Smooth muscle cell (in vitro differentiated cells): ENCODE data around the gene ABCC3. TPM values are rescaled to one million over a fixed set of nuclear protein-coding genes. Genes with fewer than 3 reads are reported as not detected.

ENCODE experiments used
- DNase-seq: peaks from one replicate; lab custom pipeline; 2025; ENCODE audit not compliant: unreplicated experiment; lab: John Stamatoyannopoulos, UW
- H2AFZ ChIP-seq: fragments of 200-600 bp; sonication (generic); 2 replicates; pipeline ENCODE4 v1.6.0; 2016; ENCODE audit warnings: antibody characterized with exemption, low read depth, mild to moderate bottlenecking
- H3F3A ChIP-seq: fragments of 200-600 bp; sonication (generic); 2 replicates; pipeline ENCODE4 v1.6.0; 2017; ENCODE audit warnings: antibody characterized with exemption, low read depth
- H3K27ac ChIP-seq: fragments of 200-600 bp; sonication (generic); 2 replicates; pipeline ENCODE4 v1.5.1; 2016; ENCODE audit warnings: low read depth, mild to moderate bottlenecking
- H3K27me3 ChIP-seq: fragments of 200-600 bp; sonication (generic); 2 replicates; pipeline ENCODE4 v1.6.1; 2016; ENCODE audit warnings: low read depth, mild to moderate bottlenecking
- H3K36me3 ChIP-seq: fragments of 200-600 bp; sonication (generic); 2 replicates; pipeline ENCODE4 v1.5.1; 2016; ENCODE audit warnings: low read depth
- H3K4me1 ChIP-seq: fragments of 200-600 bp; sonication (generic); 2 replicates; pipeline ENCODE4 v1.5.1; 2016; ENCODE audit warnings: low read depth
- H3K4me2 ChIP-seq: fragments of 200-600 bp; sonication (generic); 2 replicates; pipeline ENCODE4 v1.6.0; 2016; ENCODE audit warnings: mild to moderate bottlenecking
- H3K4me3 ChIP-seq: fragments of 200-600 bp; sonication (generic); 2 replicates; pipeline ENCODE4 v1.5.1; 2016; ENCODE audit warnings: mild to moderate bottlenecking
- H3K79me2 ChIP-seq: fragments of 200-600 bp; sonication (generic); 2 replicates; pipeline ENCODE4 v1.6.0; 2016; ENCODE audit warnings: low read depth, mild to moderate bottlenecking
- H3K9ac ChIP-seq: fragments of 200-600 bp; sonication (generic); 2 replicates; pipeline ENCODE4 v1.6.0; 2016; ENCODE audit warnings: low read depth
- H3K9me3 ChIP-seq: fragments of 200-600 bp; sonication (generic); replicated peaks from 2 replicates; pipeline ENCODE4 v1.5.1; 2016; ENCODE audit warnings: low read depth
- H4K20me1 ChIP-seq: fragments of 200-600 bp; sonication (generic); 2 replicates; pipeline ENCODE4 v1.6.0; 2016; ENCODE audit warnings: low read depth
- WGBS: methylation state at CpG from one replicate; pipeline ENCODE4 v1.1.7; 2016; ENCODE audit warnings: low lambda C conversion rate; 5-methylcytosine and 5-hydroxymethylcytosine counted together
- polyA plus RNA-seq: library from polyadenylated mRNA; unstranded; fragments of >200 nt; fragmentation: Nextera tagmentation; extraction: Ambion mirVana; gene quantifications from 2 replicates; pipeline ENCODE4 v1.2.1, GENCODE V29; 2016
- total RNA-seq: library from RNA; depleted of rRNA; stranded (reverse); fragments of >200 nt; gene quantifications from 2 replicates; pipeline ENCODE4 v1.2.3, GENCODE V29; 2014
- TF ChIP-seq, protein P1 (sequence below): fragments of 200-600 bp; sonication (generic); IDR thresholded peaks from 2 replicates; pipeline ENCODE4 v1.5.1; 2017; ENCODE audit warnings: borderline replicate concordance, mild to moderate bottlenecking, antibody characterized with exemption; ENCODE audit not compliant: insufficient read depth, poor library complexity, severe bottlenecking

Gene ABCC3
- total and polyA plus RNA-seq, 2 experiments from 2014 or later = 1.3 TPM

DNA sequence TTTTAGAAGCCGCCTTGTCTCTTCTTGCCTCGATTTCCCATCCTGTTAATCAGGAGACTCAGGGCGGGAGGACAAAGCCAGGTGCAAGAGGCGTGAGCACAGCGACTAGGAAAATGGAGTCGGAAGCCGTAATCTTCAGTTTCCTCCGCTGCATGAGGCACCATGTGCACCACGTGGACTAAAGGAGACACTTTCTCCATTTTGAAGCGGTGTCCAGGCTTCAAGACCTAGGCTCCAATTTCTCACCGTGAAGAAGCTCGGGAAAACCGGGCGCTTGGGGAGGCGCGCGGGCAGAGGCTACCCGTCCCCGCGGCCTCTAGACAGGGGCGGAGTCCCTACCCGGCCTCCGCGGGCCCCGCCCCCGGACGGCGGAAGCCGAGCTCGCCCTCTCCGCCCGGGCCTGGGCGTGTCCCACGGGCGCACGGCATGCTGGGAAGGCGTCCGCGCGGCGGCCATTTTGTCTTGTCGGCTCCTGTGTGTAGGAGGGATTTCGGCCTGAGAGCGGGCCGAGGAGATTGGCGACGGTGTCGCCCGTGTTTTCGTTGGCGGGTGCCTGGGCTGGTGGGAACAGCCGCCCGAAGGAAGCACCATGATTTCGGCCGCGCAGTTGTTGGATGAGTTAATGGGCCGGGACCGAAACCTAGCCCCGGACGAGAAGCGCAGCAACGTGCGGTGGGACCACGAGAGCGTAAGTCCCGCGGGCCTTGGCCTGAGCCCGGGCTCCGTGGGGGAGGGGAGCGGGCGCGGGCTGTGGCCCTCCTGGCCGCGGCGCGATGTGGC lies 84.7 kb downstream of the ABCC3 start, which contains the start of gene LUC7L3:
TSS of gene LUC7L3 (plus strand) at position 460 of the 780 bp plus-strand sequence. CDS start at position 590, 130 bp downstream.
- H3K4me3 ChIP-seq = peak within 1 kb of the TSS; percentile 88
- H3K27ac ChIP-seq = peak within 1 kb of the TSS; percentile 99
- peaks cover 47% of the 10 kb centered on the region for H3K79me2 ChIP-seq
- DNase-seq = peak; percentile 84
- 4% methylated on average over 76 of the region's 76 CpGs for whole genome bisulfite sequencing
- H3K9me3 ChIP-seq = no peaks in the 10 kb centered on the region
- no peaks in the 10 kb centered on the region for H3K27me3 ChIP-seq
- no peaks in the 10 kb centered on the region for H3K36me3 ChIP-seq
- peak within 1 kb of the TSS; percentile 86 for H3K4me2 ChIP-seq
- no peaks in the 10 kb centered on the region for H3F3A ChIP-seq
- H4K20me1 ChIP-seq = peaks cover 46% of the 10 kb centered on the region
- H3K4me1 ChIP-seq = peaks cover 21% of the 10 kb centered on the region
- H3K9ac ChIP-seq = peak within 1 kb of the TSS; percentile 99
- TF ChIP-seq, protein P1, sequence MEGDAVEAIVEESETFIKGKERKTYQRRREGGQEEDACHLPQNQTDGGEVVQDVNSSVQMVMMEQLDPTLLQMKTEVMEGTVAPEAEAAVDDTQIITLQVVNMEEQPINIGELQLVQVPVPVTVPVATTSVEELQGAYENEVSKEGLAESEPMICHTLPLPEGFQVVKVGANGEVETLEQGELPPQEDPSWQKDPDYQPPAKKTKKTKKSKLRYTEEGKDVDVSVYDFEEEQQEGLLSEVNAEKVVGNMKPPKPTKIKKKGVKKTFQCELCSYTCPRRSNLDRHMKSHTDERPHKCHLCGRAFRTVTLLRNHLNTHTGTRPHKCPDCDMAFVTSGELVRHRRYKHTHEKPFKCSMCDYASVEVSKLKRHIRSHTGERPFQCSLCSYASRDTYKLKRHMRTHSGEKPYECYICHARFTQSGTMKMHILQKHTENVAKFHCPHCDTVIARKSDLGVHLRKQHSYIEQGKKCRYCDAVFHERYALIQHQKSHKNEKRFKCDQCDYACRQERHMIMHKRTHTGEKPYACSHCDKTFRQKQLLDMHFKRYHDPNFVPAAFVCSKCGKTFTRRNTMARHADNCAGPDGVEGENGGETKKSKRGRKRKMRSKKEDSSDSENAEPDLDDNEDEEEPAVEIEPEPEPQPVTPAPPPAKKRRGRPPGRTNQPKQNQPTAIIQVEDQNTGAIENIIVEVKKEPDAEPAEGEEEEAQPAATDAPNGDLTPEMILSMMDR = no peak
- peak within 1 kb of the TSS; percentile 99 for H2AFZ ChIP-seq

DNA sequence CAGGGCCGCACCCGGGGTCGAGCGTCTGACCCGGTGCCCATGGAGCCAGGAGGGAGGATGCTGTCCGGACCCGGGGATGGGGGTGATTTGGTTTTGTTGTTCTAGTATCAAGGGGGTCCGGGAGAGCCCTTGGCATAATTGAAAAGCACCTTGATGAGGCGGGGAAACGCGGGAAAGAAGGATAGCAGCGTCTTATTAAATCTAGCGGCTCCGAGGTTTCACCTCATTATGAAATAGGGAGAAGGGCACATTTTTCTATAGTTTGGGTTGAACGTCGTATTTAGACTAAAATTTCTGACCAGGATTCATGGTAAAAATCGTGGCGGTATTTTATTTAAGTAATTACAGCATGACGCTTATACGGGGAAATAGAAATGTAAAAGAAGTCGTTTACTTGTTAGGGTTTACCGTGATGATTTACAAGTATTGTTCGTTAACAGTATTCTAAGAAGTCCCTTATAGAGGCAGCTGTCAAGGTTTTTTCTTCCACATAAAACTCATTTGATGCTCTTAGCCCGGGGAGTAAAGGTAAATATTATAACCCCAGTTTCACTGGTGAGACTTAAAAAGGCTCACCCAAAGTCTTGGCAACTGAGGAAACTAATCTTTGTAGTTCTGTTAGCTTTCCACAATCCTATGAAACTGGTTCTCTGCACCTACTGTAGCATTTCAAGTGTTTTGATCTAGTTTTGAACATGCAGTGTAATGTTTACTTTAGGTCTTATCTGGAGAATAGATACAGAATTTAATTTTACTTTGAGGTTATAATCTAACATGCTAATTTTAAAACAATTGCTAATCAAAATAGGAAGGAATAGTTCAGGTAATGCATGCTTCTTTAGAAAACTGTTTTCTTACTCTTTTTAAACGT lies 85.5 kb downstream of the ABCC3 start:
- WGBS = 1% methylated on average over 25 of the region's 25 CpGs
- peaks cover 55% of the 10 kb centered on the region for H4K20me1 ChIP-seq

DNA sequence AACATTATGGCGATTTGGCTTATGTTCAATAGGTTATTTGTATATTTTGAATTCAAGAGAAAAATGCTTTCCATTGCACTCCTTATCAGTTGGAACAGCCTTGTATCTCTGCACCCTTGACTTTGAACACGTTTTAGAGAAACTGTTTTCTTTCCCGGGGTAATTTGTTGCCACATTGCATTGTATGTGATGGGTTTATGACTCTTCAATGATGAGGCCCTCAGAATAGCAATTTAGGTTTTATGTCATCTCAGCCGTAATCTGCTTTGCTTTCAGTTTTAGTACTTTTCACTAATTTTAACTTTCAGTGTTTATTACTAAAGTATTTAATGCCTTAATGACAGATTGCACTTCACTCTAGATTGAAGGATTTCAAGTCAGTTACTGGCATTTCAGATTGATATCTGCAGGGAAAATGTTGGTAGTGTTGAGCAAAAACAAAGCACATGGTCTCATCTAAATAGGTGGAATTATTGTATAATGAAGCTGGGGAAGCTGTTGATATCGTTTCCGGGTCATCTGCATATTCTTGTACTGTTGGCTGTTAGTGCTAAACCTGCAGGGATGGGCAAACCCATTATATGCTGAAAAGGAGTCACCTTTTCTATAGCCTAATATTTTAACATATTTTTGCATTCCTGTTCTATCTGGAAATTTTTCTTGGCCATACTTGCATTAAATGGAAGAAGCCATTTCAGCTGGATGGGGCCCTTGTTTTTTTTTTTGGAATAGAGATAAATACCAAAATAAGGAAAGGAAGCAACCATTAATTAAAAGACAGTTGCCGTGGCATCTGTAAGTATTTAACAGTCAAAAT lies 86.7 kb downstream of the ABCC3 start:
- no peak for DNase-seq
- peak overlapping the region; percentile 99 for H3K27ac ChIP-seq
- H3K4me3 ChIP-seq = peak overlapping the region; percentile 88
- no peaks in the 10 kb centered on the region for H3K9me3 ChIP-seq
- peaks cover 67% of the 10 kb centered on the region for H4K20me1 ChIP-seq
- H3K36me3 ChIP-seq = no peaks in the 10 kb centered on the region
- H3K9ac ChIP-seq = peak overlapping the region; percentile 99
- WGBS = 27% methylated on average over 7 of the region's 7 CpGs
- H3K4me2 ChIP-seq = peak overlapping the region; percentile 86
- H3K4me1 ChIP-seq = peaks cover 21% of the 10 kb centered on the region
- H3F3A ChIP-seq = no peaks in the 10 kb centered on the region
- no peak overlapping the region for H2AFZ ChIP-seq
- H3K79me2 ChIP-seq = peaks cover 68% of the 10 kb centered on the region
- TF ChIP-seq, protein P1 = no peak
- no peaks in the 10 kb centered on the region for H3K27me3 ChIP-seq

More for the DNA sequence above, 85.5 kb downstream of the ABCC3 start:
- Histone ChIP-seq H2AFZ (peak overlapping the region; percentile 87), H3F3A (no peaks in the 10 kb centered on the region), H3K9ac (peak overlapping the region; percentile 99), H3K36me3 (no peaks in the 10 kb centered on the region), H3K79me2 (peaks cover 55% of the 10 kb centered on the region), H3K27ac (peak overlapping the region; percentile 99), H3K4me2 (peak overlapping the region; percentile 86), H3K4me3 (peak overlapping the region; percentile 88), H3K4me1 (peaks cover 21% of the 10 kb centered on the region), H3K9me3 (no peaks in the 10 kb centered on the region), H3K27me3 (no peaks in the 10 kb centered on the region)
- TF ChIP-seq, protein P1 = no peak
- no peak for DNase-seq
